K562 (cell line): ENCODE measurements around the gene OVCH2. TPM values are rescaled to one million over a fixed set of nuclear protein-coding genes. Genes with fewer than 3 reads are reported as not detected.
A peak's percentile ranks its signal among the peaks of the same experiment; 100 is the strongest.

Experiments used
- ATAC-seq: fragments of 200-7000 bp; cut with Tn5 transposase; 3 replicates; pipeline ENCODE4 v1.9.1; 2020; ENCODE audit warnings: moderate library complexity
- BruUV-seq: library from RNA; stranded (reverse); fragments of 400-500 nt; replicated peaks from 2 replicates; lab custom pipeline; 2021; lab: Mats Ljungman, UMichigan
- CTCF ChIA-PET: fragments of 300-600 bp; formaldehyde crosslinking; extraction: SDS; loops from one replicate; lab custom pipeline; 2021; ENCODE audit warnings: low intra/inter-chr PET ratio; lab: Yijun Ruan, JAX
- POLR2A ChIA-PET: fragments of 300-600, 350-650 bp; sonication (Branson Sonifier 250); formaldehyde crosslinking; extraction: SDS; loops from one replicate; lab custom pipeline; 2021; ENCODE audit warnings: antibody characterized with exemption, inconsistent platforms; lab: Yijun Ruan, JAX
- DNase-seq, 4 experiments: peaks; one replicate each; pipeline versions ENCODE4 v3.0.0 to v3.0.0-alpha.2; 2011 to 2018; ENCODE audit warnings: low spot score in 3 of 4, mixed read lengths in 3 of 4; ENCODE audit errors: extremely low read depth in 1 of 4
- FAIRE-seq: peaks from 2 replicates; lab custom pipeline; 2011; peaks lifted over from hg19 to GRCh38; lab: Jason Lieb, UNC
- H2AFZ ChIP-seq: 2 replicates; pipeline ENCODE4 v1.6.0; 2011; ENCODE audit warnings: low read depth, low read length, control low read depth, inconsistent platforms
- H3K27ac ChIP-seq: fragments of 200-600 bp; 3 replicates; pipeline ENCODE4 v1.8.0; 2011; ENCODE audit warnings: low read depth, mild to moderate bottlenecking, control low read depth, inconsistent platforms, low read length, moderate library complexity, mixed read lengths; ENCODE audit errors: extremely low read depth
- H3K27me3 ChIP-seq, 2 experiments: fragments of 300-600 bp in 1 of 2; 2 replicates in 1 of 2; 3 replicates in 1 of 2; pipeline versions ENCODE4 v1.6.0 to v1.8.0; 2011; ENCODE audit warnings: inconsistent platforms in 2 of 2, low read length in 2 of 2, mild to moderate bottlenecking in 1 of 2, mixed read lengths in 1 of 2, moderate library complexity in 1 of 2; ENCODE audit not compliant: control insufficient read depth in 2 of 2, insufficient read depth in 2 of 2
- H3K36me3 ChIP-seq: fragments of 300-600 bp; 3 replicates; pipeline ENCODE4 v1.8.0; 2011; ENCODE audit warnings: mild to moderate bottlenecking, low read length, inconsistent platforms; ENCODE audit not compliant: control insufficient read depth, insufficient read depth
- H3K4me1 ChIP-seq, 2 experiments: fragments of 200-600 bp in 1 of 2; replicated peaks in 1 of 2; 2 replicates in 1 of 2; 3 replicates in 1 of 2; pipeline versions ENCODE4 v1.5.1 to v1.8.0; 2011; ENCODE audit warnings: inconsistent platforms in 2 of 2, low read length in 2 of 2, mild to moderate bottlenecking in 1 of 2, mixed read lengths in 1 of 2, moderate library complexity in 1 of 2; ENCODE audit not compliant: control insufficient read depth in 2 of 2, insufficient read depth in 2 of 2
- H3K4me2 ChIP-seq: 2 replicates; pipeline ENCODE4 v1.6.1; 2011; ENCODE audit warnings: low read length, control low read depth, inconsistent platforms, mixed read lengths; ENCODE audit not compliant: insufficient read depth
- H3K4me3 ChIP-seq: fragments of 200-600 bp; sonication (generic), shearing (Covaris generic); 2 replicates; pipeline ENCODE4 v1.5.1; 2016; ENCODE audit warnings: control low read depth, inconsistent platforms
- H3K79me2 ChIP-seq: fragments of 200-600 bp; 3 replicates; pipeline ENCODE4 v1.8.0; 2011; ENCODE audit warnings: low read length, inconsistent platforms; ENCODE audit not compliant: control insufficient read depth, insufficient read depth
- H3K9ac ChIP-seq, 2 experiments: 2 replicates each; pipeline versions ENCODE4 v1.6.0 to v1.6.1; 2011; ENCODE audit warnings: low read depth in 2 of 2, low read length in 2 of 2, control low read depth in 1 of 2, inconsistent platforms in 1 of 2, mild to moderate bottlenecking in 1 of 2, mixed read lengths in 1 of 2; ENCODE audit not compliant: insufficient read depth in 1 of 2
- H3K9me1 ChIP-seq: one replicate; pipeline ENCODE4 v1.6.0; 2011; ENCODE audit warnings: inconsistent platforms, mild to moderate bottlenecking, low read length, moderate library complexity; ENCODE audit not compliant: control insufficient read depth, insufficient read depth
- H3K9me3 ChIP-seq: replicated peaks from 2 replicates; pipeline ENCODE4 v1.5.1; 2011; ENCODE audit warnings: low read depth, low read length, inconsistent platforms; ENCODE audit not compliant: control insufficient read depth, insufficient read depth
- H4K20me1 ChIP-seq: replicated peaks from 2 replicates; pipeline ENCODE4 v1.6.1; 2011; ENCODE audit warnings: low read length, inconsistent platforms, mixed read lengths; ENCODE audit not compliant: control insufficient read depth, insufficient read depth
- ARID2 ChIP-seq: fragments of 450-650 bp; IDR thresholded peaks from 2 replicates; pipeline ENCODE4 v1.6.1; 2017; ENCODE audit warnings: antibody characterized with exemption, mild to moderate bottlenecking
- LCOR ChIP-seq: sonication (generic); formaldehyde crosslinking; IDR thresholded peaks from 2 replicates; pipeline ENCODE4 v1.8.0; 2022; ENCODE audit warnings: mild to moderate bottlenecking, missing genetic modification reagents
- NFIC ChIP-seq: fragments of 450-650 bp; IDR thresholded peaks from 2 replicates; pipeline ENCODE4 v1.6.1; 2017; ENCODE audit warnings: mild to moderate bottlenecking, inconsistent platforms
- SAFB2 ChIP-seq: fragments of 200-400 bp; formaldehyde crosslinking; IDR thresholded peaks from 2 replicates; pipeline ENCODE4 v1.6.1; 2018; ENCODE audit warnings: borderline replicate concordance, low read length, low read depth, moderate library complexity; ENCODE audit not compliant: severe bottlenecking
- TOE1 ChIP-seq, 2 experiments: fragments of 450-650 bp in 1 of 2; sonication (generic) in 1 of 2; formaldehyde crosslinking in 1 of 2; IDR thresholded peaks; 2 replicates each; pipeline versions ENCODE4 v1.7.1 to v1.8.0; 2016 to 2022; ENCODE audit warnings: borderline replicate concordance in 2 of 2, mild to moderate bottlenecking in 2 of 2, antibody characterized with exemption in 1 of 2, inconsistent platforms in 1 of 2, low read depth in 1 of 2, missing genetic modification reagents in 1 of 2, moderate library complexity in 1 of 2
- U2AF1 ChIP-seq: fragments of 200-400 bp; formaldehyde crosslinking; optimal IDR thresholded peaks from 2 replicates; pipeline ENCODE3; 2017; ENCODE audit warnings: mild to moderate bottlenecking, low read depth, low read length, moderate library complexity
- ZNF780A ChIP-seq: fragments of 250-450 bp; sonication (Bioruptor Pico); IDR thresholded peaks from 2 replicates; pipeline ENCODE4 v1.5.0; 2021; ENCODE audit warnings: mild to moderate bottlenecking
- WGBS: fragments of 100-300 bp; shearing (Covaris generic); methylation state at CpG from one replicate; pipeline ENCODE4 v1.1.6; 2016; ENCODE audit warnings: low coverage, mixed read lengths; ENCODE audit not compliant: insufficient coverage; ENCODE audit errors: missing lambda C conversion rate; 5-methylcytosine and 5-hydroxymethylcytosine counted together
- in situ Hi-C: fragments of 300-500 bp; cut with MboI; formaldehyde crosslinking; loops from 4 replicates; pipeline ENCODE4 v1.15.0; 2018; ENCODE audit warnings: inconsistent platforms, mixed read lengths
- intact Hi-C: fragments of 100-400 bp; cut with micrococcal nuclease; formaldehyde crosslinking; loops from 2 replicates; pipeline ENCODE4 v1.14.2; 2022
- polyA plus RNA-seq, 8 experiments: library from polyadenylated mRNA; depleted of rRNA in 4 of 8; stranded (reverse) in 5 of 8; unstranded in 3 of 8; fragments of >200 nt; fragmentation: Nextera tagmentation in 2 of 8; fragmentation: Illumina TruSeq in 1 of 8; extraction: Ambion mirVana in 2 of 8; extraction: Trizol in 1 of 8; gene quantifications; 2 replicates each; pipeline versions ENCODE4 v1.2.1 to v1.2.3, GENCODE V29; 2011 to 2014; ENCODE audit warnings: inconsistent platforms in 1 of 8, missing spikeins in 1 of 8
- total RNA-seq, 7 experiments: library from RNA; depleted of rRNA in 6 of 7; stranded (reverse); fragments of >200 nt in 6 of 7; fragmentation: Illumina TruSeq in 2 of 7; extraction: Trizol in 2 of 7; gene quantifications; 2 replicates each; pipeline versions ENCODE4 v1.2.1 to v1.2.3, GENCODE V29; 2011 to 2021; ENCODE audit warnings: low replicate concordance in 1 of 7
- TF ChIP-seq, protein P1 (sequence below), 3 experiments: IDR thresholded peaks in 2 of 3; conservative IDR thresholded peaks in 1 of 3; 2 replicates each; pipeline ENCODE4 v1.5.1; 2011 to 2012; ENCODE audit warnings: low read length in 3 of 3, mild to moderate bottlenecking in 3 of 3, control low read depth in 2 of 3, improper control_type of control experiment in 1 of 3, inconsistent platforms in 1 of 3, low read depth in 1 of 3, mixed read lengths in 1 of 3, moderate library complexity in 1 of 3; ENCODE audit not compliant: insufficient read depth in 2 of 3

Gene OVCH2
- total and polyA plus RNA-seq, 9 of the 15 experiments (the other 6 are each of a cell fraction or from before 2014, with no cell fraction given): not detected

DNA sequence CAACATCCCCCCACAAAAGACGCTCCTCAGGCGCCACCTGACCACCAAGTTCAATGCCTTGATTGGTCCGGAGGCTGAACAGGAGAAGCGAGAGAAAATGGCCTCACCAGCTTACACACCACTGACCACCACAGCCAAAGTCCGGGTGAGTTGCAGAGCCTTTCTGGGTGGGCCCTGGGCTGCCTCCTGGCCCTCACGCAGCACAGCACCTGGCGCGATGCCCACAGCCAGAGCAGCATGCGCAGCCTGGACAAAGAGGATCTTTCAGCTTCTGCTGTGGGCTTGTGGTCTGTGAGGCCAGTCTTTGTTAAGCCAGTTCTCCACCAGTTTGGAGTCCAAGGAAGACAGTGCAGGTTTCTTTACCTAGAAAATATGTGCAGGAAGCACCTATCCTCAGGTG is 54.6 kb downstream of the OVCH2 start:
- no peak for FAIRE-seq
- H2AFZ ChIP-seq: no peak overlapping the region
- intact Hi-C loops (no loop called here), in situ Hi-C loops (loop anchor here (5.0 to 25.0 kb wide), 2 partner anchors 79 to 564 kb away; partner anchors contain the start of gene RBMXL2)
- ATAC-seq: peak; percentile 84
- H3K79me2 ChIP-seq: no peaks in the 10 kb centered on the region
- no peak overlapping the region for H3K4me2 ChIP-seq
- no peaks in the 10 kb centered on the region for H3K36me3 ChIP-seq
- H3K9ac ChIP-seq: no peak overlapping the region
- peak in 1 of 4 experiments; percentile 15 for DNase-seq
- H4K20me1 ChIP-seq: no peaks in the 10 kb centered on the region; the same call in 1 of the 2 replicates
- TF ChIP-seq NFIC (peak; percentile 91), U2AF1 (no peak), ZNF780A (CRISPR knock-in tag) (no peak), SAFB2 (no peak), TOE1 (IDR thresholded peaks at IDR 0.05; ENCODE audit: borderline replicate concordance) (no peak), TOE1 (CRISPR knock-in tag; IDR thresholded peaks at IDR 0.05; ENCODE audit: borderline replicate concordance, low read depth) (no peak), LCOR (no peak), ARID2 (no peak)
- TF ChIP-seq, protein P1, sequence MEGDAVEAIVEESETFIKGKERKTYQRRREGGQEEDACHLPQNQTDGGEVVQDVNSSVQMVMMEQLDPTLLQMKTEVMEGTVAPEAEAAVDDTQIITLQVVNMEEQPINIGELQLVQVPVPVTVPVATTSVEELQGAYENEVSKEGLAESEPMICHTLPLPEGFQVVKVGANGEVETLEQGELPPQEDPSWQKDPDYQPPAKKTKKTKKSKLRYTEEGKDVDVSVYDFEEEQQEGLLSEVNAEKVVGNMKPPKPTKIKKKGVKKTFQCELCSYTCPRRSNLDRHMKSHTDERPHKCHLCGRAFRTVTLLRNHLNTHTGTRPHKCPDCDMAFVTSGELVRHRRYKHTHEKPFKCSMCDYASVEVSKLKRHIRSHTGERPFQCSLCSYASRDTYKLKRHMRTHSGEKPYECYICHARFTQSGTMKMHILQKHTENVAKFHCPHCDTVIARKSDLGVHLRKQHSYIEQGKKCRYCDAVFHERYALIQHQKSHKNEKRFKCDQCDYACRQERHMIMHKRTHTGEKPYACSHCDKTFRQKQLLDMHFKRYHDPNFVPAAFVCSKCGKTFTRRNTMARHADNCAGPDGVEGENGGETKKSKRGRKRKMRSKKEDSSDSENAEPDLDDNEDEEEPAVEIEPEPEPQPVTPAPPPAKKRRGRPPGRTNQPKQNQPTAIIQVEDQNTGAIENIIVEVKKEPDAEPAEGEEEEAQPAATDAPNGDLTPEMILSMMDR (IDR thresholded peaks at IDR 0.05 in 2 of 3, conservative IDR thresholded peaks at IDR 0.05 in 1 of 3; ENCODE audit: insufficient read depth in 2 of 3, low read depth in 1 of 3, low read length in 3 of 3): peak; percentile 27 to 45 (median 32); a peak in 3 of 6 replicates
- TF ChIP-seq, all 486 proteins: peak for 2
- Histone ChIP-seq H3K27me3 (peaks cover 0 to 24% of the 10 kb centered on the region in 2 experiments; a peak in 2 of 5 replicates), H3K9me3 (no peaks in the 10 kb centered on the region), H3K27ac (no peak overlapping the region), H3K4me3 (no peak overlapping the region), H3K9me1 (no peaks in the 10 kb centered on the region), H3K4me1 (peaks cover 9 to 10% of the 10 kb centered on the region in 2 experiments; a peak in 3 of 5 replicates)
- ChIA-PET POLR2A (no interaction called here), CTCF (no interaction called here)
- BruUV-seq: no TSS peak
- WGBS: 8% methylated on average over 9 of the region's 9 CpGs
